Activated CD4-positive, alpha-beta T cell treated with anti-CD3 and anti-CD28 coated beads for 48 hours (primary cell): Measurements from ENCODE around the gene NANOS2.

Experiments used
- DNase-seq: peaks from one replicate; pipeline ENCODE4 v3.0.0-alpha.2; 2020

The NANOS2 gene

DNA sequence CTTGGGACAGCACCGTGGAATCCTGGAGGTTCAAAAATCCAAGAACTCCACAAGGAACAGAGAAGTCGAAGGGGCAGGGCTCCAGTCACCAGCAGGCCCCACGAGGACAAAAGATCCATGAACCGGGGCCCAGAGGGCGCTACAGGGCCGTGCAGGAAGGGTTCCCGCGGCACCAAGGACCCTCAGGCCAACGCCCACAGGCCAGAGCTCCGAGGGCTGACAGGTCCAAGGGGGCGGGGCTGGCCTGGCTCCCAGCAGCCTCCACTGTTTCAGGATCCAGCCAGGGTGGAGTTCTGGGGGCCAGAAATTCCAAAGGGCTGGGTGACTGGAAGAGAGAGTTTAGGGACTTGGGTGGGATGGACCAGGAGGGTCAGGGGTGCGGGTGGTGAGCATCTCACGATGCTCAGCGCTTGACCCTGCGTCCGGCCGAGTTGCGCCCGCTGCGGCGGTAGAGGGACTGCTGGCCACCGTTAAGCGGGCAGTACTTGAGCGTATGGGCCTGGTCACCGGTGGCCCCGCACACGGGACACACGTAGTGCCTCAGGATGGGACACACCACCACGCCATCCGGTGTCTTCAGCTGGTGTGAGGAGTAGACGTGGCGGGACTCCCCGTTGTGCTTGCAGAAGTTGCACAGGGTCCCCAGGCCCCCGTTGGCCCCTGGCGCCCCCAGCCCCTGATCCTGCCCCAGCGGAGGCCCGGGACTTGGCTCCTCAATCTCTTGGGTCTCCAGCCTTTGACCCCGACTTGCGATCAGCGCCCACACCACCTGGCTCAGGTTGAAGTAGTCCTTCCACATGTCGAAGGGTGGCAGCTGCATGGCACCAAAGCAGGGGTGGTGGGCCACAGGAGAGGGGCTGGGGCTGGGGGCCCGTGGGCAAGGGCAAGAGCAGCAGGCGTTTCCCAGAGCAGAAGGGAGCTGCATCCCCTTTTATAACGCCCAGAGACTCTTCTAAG, at the start of gene NANOS2:
TSS of gene NANOS2 (minus strand) at position 905 of the 957 bp plus-strand sequence. CDS start at position 820, 85 bp downstream.
- DNase-seq: peak; percentile 10

- no peak for DNase-seq
Observed at GRCh38 chr19:45962021-45962420, 47.4 kb upstream of the NANOS2 start.

DNA sequence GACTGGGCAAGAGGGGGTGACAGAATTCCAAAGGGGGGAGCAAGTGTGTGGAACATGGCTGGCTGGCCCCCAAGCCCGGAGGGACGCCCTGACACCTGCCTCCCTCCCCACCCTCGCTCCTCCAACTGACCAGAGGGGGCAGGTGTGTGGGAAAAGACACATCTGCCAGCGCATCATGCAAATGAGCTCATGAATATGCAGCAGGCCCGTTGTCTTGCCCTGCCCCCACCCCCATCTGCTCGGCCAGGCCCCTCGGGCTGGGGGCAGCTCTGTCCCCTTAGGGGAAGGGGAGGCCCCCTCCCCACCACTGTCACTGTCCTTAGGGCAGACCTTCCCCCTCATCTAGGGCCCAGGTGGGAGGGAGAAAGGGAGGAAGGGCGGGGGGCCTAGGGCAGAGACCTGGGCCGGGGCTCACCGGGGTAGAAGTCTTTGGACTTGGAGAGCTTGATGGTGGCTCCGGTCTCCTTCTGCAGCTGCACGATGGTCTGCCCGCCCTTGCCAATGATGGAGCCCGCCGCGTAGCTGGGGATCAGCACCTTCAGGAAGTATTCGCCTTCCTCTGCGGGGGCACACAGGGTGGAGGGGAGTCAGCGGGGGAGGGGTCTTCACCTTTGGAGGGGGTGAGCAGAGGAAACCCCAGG, 46.1 kb upstream of the NANOS2 start:
- no peak for DNase-seq

DNA sequence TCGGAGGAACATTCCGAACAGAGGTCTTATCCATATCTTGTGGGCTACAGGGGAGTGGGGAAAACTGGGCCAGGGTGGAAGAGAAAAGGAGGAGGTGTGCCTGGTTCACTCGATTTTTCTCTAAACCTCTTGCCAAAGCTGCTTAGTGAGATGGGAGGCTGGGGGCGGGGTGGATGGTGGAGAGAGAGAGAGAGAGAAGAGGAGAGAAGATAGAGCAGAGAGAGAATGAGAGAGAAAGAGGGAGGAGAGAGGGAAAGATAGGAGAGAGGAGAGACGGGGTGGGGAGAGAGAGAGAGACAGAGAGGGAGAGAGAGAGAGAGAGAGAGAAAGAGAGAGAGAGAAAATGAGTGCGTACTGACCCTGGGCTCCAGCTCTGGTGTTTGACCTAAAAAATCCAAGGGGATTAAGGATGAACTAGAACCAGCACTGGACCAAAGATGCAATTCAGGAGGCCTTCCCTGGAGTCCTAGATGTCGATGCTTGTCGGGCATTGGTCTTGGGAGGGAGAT, 45.0 kb upstream of the NANOS2 start:
- DNase-seq: no peak

DNA sequence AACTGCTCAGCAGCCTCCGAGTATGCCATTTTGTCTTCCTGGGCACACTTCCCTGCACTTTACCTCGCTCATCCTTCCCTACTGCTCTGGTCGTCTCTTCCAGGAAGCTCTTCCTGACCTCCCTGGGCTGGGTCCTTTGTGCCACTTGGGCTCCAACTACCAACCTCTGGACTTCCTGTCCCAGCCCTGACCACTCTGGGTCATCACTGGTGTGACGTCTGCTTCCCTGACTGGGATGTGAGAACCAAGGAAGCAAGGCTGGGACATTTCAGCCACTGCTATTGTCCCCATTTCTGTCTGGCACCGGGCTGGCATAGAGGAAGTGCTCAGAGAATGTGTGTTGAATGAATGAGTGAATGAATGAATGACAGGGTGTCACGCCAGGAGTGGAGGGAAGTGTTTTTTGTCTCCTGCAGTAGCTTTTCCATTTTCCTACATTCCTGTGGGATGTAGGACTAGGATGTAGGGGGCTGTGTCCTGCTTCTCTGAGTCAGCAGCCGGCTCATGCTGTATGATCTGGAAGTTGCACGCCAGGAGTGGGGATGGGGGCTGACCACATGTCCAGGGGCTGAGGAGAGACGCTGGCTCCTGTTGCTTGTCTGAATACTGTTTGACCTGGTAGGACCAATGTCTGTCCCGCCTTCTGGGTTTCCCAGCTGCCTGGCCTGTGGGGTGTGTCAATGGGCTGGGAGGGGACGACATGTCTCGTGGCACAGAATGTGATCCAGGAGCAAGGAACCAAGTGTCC, 44.4 kb upstream of the NANOS2 start:
- DNase-seq: no peak

- no peak for DNase-seq
Observed at GRCh38 chr19:45958320-45958719, 43.7 kb upstream of the NANOS2 start.

DNA sequence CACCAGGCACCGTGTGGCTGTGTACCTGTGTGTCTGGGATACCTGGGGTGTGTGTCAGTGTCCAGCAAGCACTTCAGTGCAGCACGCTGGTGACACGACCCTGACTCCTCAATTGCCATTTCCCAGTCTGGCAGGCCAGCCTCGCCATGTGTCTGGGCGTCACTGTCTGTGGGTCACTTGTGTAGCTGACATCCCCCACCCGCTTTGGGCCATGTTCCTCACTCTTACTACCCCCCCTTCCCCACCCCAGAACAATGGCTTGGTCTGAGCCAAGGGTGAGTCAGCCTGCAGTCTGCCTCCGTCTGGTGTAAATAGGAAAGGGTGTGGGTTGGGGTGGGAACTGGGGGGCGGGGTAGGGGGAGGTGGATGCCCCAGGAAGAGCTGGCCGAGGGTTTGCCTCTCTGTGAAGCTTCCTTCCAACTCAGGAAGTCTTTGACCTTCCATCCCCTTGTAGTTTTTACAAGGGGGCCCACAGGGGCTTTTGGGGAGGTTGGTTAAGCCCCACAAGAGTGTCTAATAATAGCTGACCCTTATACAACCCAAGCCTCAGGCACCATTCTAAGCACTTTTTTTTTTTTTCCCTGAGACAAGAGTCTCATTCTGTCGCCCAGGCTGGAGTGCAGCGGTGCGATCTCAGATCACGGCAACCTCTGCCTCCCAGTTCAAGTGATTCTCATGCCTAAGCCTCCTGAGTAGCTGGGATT, 41.5 kb upstream of the NANOS2 start:
- DNase-seq: no peak

- no peak for DNase-seq
Observed at GRCh38 chr19:45954156-45954555, 39.6 kb upstream of the NANOS2 start.

DNA sequence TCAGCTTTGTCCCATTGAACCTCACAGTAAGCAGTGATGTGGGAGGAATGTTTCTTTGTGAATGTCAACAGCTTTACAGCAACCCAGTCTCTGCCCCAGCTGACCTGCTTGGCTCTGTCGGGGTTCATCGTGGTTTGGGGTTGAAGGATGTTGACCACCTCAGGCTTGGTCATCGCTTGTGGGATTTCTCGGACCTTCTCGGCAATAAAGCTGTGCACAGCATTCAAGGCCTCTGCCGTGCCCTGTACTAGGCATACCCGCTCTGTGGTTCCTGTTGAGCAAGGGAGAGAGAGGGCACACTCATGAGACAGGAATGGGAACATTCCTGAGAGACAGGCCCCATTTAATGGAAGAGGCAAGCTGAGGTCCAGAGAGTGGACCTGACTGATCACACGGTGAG, 39.1 kb upstream of the NANOS2 start:
- DNase-seq: no peak

GRCh38 chr19:45952686-45953505, 38.3 kb upstream of the NANOS2 start:
- DNase-seq: peak; percentile 56

DNA sequence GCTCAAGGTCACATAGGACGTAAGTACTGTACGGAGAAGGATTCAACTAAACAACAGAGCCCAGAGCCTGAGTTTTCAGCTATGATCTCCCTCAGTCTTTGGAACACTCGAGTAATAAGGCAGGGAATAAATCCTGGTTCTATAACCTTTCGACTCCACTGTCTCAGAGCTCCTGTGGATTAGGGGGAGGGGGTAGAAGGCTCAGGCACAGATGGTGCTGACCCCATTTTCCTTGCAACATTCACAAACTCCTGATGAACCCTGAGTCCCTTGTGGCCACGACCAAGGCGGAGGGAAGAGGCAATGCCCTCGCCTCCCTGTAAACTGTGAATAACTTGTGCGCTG, 37.7 kb upstream of the NANOS2 start:
- DNase-seq: no peak

GRCh38 chr19:45947926-45948325, 33.3 kb upstream of the NANOS2 start:
- DNase-seq: no peak

GRCh38 chr19:45940515-45940805, 25.9 kb upstream of the NANOS2 start:
- no peak for DNase-seq

- no peak for DNase-seq
Observed at GRCh38 chr19:45939792-45940514, 25.4 kb upstream of the NANOS2 start.

DNA sequence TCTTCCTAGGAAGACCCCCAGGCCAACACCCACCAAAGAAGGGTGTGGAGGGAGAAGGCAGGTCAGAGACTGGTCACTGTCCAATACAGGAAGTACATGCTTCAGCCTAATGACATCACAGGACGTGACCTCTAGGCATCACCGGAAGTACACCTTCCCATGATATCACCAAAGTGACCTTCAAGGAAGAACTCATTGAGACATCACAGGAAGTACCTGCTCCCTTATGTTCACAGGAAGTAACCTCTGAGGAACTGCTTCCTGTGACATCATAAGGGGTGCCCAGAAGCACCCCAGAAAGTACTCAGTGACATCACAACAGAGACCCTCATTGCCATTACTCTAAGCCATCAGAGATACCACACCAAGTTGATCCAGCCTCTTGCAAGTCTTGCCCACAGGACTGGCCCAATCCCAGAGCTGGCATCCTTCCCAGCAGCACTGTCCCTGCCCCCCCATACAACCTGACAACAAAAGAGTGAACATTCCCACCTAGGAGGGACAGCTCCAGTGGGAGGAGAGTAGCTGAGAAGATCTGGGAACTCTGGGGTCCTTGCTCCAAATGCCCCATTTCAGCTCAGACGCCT, 24.2 kb upstream of the NANOS2 start:
- no peak for DNase-seq

GRCh38 chr19:45935267-45935666, 20.7 kb upstream of the NANOS2 start:
- no peak for DNase-seq

- no peak for DNase-seq
Observed at GRCh38 chr19:45934551-45935230, 20.1 kb upstream of the NANOS2 start.

- no peak for DNase-seq
Observed at GRCh38 chr19:45933759-45934158, 19.2 kb upstream of the NANOS2 start.

DNA sequence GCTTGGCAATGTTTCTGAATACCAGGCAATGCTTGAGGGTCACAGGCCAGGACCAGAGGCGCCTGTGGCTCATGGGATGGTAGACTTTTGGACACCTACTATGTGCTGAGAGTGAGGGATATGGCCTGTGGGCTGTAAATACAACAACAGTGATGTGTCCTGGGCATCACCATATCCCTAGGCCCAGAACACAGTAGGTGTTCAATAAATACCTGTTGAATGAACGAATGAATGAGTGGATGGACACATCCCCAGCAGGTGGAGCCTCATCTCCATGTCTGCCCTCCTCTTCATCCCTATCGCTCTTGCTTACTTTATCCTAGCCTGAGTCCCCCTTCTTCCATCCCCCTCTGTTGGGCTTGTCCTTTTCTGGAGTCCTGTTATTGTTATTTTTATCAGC, 16.5 kb upstream of the NANOS2 start:
- no peak for DNase-seq

DNA sequence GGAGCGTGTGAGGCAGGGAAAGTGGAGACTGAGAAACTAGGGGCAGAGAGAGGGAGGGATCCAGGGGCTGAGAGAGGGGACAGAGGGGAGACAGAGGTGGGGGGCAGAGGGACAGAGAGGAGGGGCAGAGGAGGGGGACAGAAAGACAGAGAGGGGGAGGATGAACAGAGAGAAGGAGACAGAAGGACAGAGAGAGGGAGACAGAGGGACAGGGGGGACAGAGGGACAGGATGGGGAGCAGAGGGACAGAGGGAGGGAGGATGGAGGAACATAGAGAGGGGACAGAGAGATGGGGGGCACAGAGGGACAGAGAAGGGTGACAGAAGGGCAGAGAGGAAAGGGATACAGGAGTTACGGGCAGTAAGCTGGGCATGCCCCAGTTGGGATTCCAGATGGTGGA, 14.7 kb upstream of the NANOS2 start:
- DNase-seq: no peak
